Dermis microvascular lymphatic vessel endothelial cell (primary cell): Measurements from ENCODE around the gene CABLES2. TPM values are rescaled to one million over a fixed set of nuclear protein-coding genes. Genes with fewer than 3 reads are reported as not detected.

Experiments
- DNase-seq, 2 donors: peaks; one replicate each; pipeline versions ENCODE4 v3.0.0 to v3.0.0-alpha.2; 2010; ENCODE audit warnings: low read depth in 2 of 2
- total RNA-seq: library from RNA; depleted of rRNA; stranded (reverse); fragments of >200 nt; gene quantifications from 2 replicates; pipeline ENCODE4 v1.2.1, GENCODE V29; 2014

CABLES2 gene
- total RNA-seq, 1 donor from 2014 or later = 0.77 TPM

GRCh38 chr20:62350629-62351422, 56.3 kb downstream of the CABLES2 start:
- DNase-seq = no peak

- DNase-seq = no peak
These were observed 56.9 kb downstream of the CABLES2 start for GRCh38 chr20:62350098-62350628.

DNA sequence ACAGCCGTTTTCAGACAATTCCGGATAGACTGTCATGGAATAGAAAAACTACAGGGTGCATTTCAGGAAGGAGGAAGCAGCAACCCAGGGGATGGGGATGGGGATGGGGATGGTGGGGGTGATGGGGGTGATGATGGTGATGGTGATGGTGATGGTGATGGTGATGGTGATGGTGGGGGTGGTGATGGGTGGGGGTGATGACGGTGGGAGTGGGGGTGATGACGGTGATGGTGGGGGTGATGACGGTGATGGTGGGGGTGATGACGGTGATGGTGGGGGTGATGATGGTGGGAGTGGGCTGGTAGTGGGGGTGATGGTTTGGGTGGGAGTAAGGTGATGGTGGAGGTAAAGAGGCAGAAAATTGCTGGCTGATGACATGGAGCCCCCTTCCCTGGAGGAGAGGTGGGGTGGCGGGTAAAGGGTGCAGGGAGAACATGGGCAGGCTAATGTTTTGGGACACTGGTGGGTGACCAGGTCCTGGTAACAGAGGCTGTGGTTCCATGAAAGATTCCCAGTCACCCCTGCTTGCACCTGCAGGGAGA, 57.5 kb downstream of the CABLES2 start:
- DNase-seq = no peak

- DNase-seq = no peak
These were observed 58.5 kb downstream of the CABLES2 start for GRCh38 chr20:62348604-62349003.

DNA sequence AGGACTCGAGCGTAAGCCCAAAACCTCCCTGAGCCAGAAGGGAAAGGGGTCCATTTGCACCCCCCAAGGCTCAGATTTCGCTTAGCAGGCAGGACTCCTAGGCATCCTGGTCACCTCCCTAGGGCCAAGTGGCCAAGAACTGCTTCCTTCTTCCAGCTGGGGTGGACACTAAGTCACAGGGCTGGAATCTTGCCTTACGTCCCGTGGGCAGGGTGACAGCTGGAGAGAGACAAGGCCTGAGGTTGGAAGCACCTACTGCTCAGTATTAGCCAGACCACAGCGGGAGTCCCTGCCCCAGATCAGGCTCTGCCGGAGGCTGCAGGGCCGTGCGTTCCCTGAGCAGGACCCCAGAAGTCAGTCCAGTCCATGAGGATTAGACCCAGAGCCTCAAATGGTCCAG, 59.6 kb downstream of the CABLES2 start:
- no peak for DNase-seq

DNA sequence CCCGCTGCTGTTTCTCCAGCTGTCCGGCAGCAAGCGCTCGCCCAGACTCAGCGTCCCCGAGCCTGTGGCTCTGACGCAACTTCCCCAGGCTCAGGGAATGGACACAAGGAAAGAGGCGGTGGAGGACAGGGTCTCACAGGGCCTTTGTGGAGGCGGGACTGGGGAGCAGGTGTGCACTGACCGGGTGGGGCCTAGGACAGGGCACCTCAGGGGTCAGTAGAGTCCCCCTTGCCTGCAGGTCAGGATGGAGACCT, 60.0 kb downstream of the CABLES2 start:
- DNase-seq = no peak

DNA sequence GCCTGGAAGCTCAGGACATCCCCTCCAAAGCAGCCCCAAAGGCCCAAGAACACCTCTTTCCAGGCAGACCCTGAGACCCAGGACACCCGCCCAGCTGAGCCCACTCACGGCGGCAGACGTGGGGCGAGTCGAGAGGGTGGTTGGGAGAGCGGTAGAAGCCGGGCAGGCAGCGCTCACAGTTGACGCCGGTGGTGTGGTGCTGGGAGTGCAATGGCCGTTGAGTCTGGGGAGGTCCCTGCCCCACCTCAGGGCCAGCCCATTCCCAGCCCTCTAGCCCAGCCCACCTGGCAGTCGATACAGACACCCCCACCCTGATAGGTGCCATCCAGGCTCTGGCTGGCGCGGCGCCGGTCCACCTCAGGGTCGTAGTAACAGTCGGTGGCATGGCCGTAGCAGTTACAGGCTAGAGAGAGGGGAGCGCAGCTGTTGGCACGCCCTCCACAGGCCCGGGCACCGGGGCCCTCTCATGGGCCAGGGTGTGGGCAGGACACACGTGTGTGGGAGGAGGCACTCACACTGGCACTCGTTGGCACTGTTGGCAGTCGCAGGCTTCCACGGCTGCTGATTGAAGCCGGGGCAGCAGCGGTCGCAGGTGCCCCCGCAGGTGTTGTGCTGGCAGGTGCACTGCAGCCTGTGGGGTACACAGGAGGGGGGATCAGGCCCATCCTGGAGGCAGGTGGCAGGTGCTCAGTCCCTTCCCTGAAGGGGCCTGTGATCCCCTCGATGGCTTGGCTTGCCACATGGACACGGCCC, 60.5 kb downstream of the CABLES2 start:
- DNase-seq = no peak

GRCh38 chr20:62345681-62346370, 61.3 kb downstream of the CABLES2 start:
- DNase-seq = no peak

- no peak for DNase-seq
These were observed 62.3 kb downstream of the CABLES2 start for GRCh38 chr20:62344782-62345181.

DNA sequence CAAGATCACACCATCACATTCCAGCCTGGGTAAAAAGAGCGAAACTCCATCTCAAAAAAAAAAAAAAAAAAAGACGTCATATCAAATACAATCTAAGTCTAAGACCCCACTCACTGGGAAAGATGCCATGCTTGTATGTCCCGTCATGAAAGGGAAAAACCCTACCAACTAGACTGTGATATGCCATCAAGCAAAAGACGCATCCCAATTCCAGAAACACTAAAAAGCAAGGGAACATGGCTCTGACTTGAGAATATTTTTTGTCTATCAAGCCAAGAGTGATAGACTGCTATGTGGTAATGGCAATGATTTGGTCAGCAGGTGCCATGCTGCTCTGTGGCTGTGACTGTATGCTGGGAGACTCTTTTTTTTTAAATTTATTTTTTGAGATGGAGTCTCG, 63.0 kb downstream of the CABLES2 start:
- DNase-seq = no peak

DNA sequence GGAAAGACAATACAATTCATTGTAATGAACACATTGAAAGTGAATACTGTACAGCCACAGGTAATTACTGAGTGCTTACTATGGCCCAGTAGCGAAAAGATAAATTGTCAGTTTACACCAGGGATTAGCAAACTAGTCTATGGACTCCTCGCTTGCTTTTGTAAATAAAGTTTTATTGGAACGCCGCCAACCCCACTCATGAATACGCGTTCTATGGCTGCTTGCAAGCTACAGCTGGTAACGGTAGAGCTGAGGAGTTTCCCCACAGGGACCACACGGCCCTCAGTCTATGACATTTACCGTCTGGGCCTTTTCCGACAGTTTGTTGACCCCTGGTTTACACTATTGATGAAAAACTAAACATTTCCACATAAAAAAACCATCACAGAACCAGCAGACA, 64.2 kb downstream of the CABLES2 start:
- DNase-seq = no peak

DNA sequence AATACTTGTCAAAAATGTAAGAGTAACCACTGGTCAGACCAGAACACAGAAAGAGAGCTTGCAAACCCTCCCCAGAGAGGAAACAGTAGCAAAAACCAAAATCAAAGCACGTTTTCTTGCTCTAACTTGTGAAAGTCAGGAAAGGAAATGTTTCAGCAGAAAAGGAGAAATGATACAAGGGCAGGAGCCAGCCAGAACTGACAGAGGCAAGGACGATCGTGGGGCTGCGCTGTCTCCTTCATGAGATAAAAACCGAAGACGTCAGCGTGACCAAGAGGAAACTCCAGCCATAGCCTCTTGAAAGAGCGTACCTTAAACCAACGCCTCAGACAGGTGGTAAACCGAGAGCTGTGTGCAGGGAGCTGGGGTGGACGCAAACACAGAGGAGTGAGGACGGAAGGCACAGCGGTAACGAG, 67.4 kb downstream of the CABLES2 start:
- DNase-seq = no peak

Other genes starting within 250 kb of the CABLES2 start
- 7.8 and 12.0 TPM in 2 replicates for gene MTG2, start 224.3 kb downstream of the CABLES2 start, total RNA-seq
- gene HRH3, start 187.0 kb downstream of the CABLES2 start, total RNA-seq = not detected in 2 replicates
- 22.1 and 28.8 TPM in 2 replicates for gene OSBPL2, start 168.8 kb downstream of the CABLES2 start, total RNA-seq
- gene ADRM1, start 104.3 kb downstream of the CABLES2 start, total RNA-seq = 94.1 and 105 TPM in 2 replicates
- 18.6 and 23.1 TPM in 2 replicates for gene LAMA5, start 40.0 kb downstream of the CABLES2 start, total RNA-seq
- gene RPS21, start 20.2 kb downstream of the CABLES2 start, total RNA-seq = 612 and 719 TPM in 2 replicates
- gene RBBP8NL, start 20.3 kb upstream of the CABLES2 start, total RNA-seq = not detected in 2 replicates
- gene GATA5, start 68.7 kb upstream of the CABLES2 start, total RNA-seq = not detected in 2 replicates
- 0.51 and 0.90 TPM in 2 replicates for gene SLCO4A1, start 235.2 kb upstream of the CABLES2 start, total RNA-seq